HG02623 (cell line): ENCODE results near the gene NOXRED1.
A peak's percentile ranks its signal among the peaks of the same experiment; 100 is the strongest.

ENCODE experiments used
- ATAC-seq: cut with Tn5 transposase; IDR thresholded peaks from one replicate; pipeline ENCODE4 v1.9.1; 2021; ENCODE audit warnings: moderate library complexity; ENCODE audit not compliant: unreplicated experiment

Gene NOXRED1

GRCh38 chr14:77409131-77409533 lies 14.2 kb downstream of the NOXRED1 start:
- no peak for ATAC-seq

- ATAC-seq = no peak
These were observed 16.2 kb downstream of the NOXRED1 start for GRCh38 chr14:77407158-77407557.

GRCh38 chr14:77406718-77407117 lies 16.6 kb downstream of the NOXRED1 start:
- no peak for ATAC-seq

GRCh38 chr14:77406086-77406485 lies 17.2 kb downstream of the NOXRED1 start:
- no peak for ATAC-seq

GRCh38 chr14:77403768-77404167 lies 19.6 kb downstream of the NOXRED1 start:
- no peak for ATAC-seq

- ATAC-seq = no peak
These were observed 23.1 kb downstream of the NOXRED1 start for GRCh38 chr14:77400216-77400615.

GRCh38 chr14:77390188-77390587 lies 33.1 kb downstream of the NOXRED1 start:
- ATAC-seq = no peak

GRCh38 chr14:77378701-77379100 lies 44.6 kb downstream of the NOXRED1 start:
- ATAC-seq = no peak

GRCh38 chr14:77377502-77377844 lies 45.9 kb downstream of the NOXRED1 start:
- ATAC-seq = no peak

GRCh38 chr14:77376771-77377501 lies 46.4 kb downstream of the NOXRED1 start, which contains the start of the genes SAMD15 and TMED8:
Gene SAMD15, plus strand, starts transcription at chr14:77377379. Its CDS starts 40 bp downstream, at chr14:77377419.
Gene TMED8, minus strand, starts transcription at chr14:77377094. Its CDS starts 41 bp downstream, at chr14:77377053.
- ATAC-seq = peak; percentile 84

- peak; percentile 16 for ATAC-seq
These were observed 47.2 kb downstream of the NOXRED1 start for GRCh38 chr14:77375973-77376770.

GRCh38 chr14:77375164-77375950 lies 48.0 kb downstream of the NOXRED1 start:
- ATAC-seq = no peak

GRCh38 chr14:77372304-77372841 lies 51.0 kb downstream of the NOXRED1 start:
- peak; percentile 25 for ATAC-seq

- no peak for ATAC-seq
These were observed 54.0 kb downstream of the NOXRED1 start for GRCh38 chr14:77369285-77369684.

- ATAC-seq = no peak
These were observed 59.2 kb downstream of the NOXRED1 start for GRCh38 chr14:77364146-77364545.

- ATAC-seq = no peak
These were observed 63.7 kb downstream of the NOXRED1 start for GRCh38 chr14:77359626-77360025.

- ATAC-seq = no peak
These were observed 66.4 kb downstream of the NOXRED1 start for GRCh38 chr14:77356899-77357298.

GRCh38 chr14:77355811-77356210 lies 67.5 kb downstream of the NOXRED1 start:
- ATAC-seq = no peak

GRCh38 chr14:77353469-77354141 lies 69.7 kb downstream of the NOXRED1 start:
- no peak for ATAC-seq

- no peak for ATAC-seq
These were observed 75.6 kb downstream of the NOXRED1 start for GRCh38 chr14:77347751-77348150.
